PC-3 (cell line): ENCODE measurements around the gene GP1BA. TPM values are rescaled to one million over a fixed set of nuclear protein-coding genes. Genes with fewer than 3 reads are reported as not detected.

Experiments used
- ATAC-seq: fragments of 200-7000 bp; cut with Tn5 transposase; 2 replicates; pipeline ENCODE4 v1.9.1; 2020; ENCODE audit warnings: mild to moderate bottlenecking, moderate library complexity
- BruUV-seq: library from RNA; stranded (reverse); fragments of 400-500 nt; replicated peaks from 2 replicates; lab custom pipeline; 2021; lab: Mats Ljungman, UMichigan
- CTCF ChIA-PET: fragments of 300-600 bp; sonication (Branson Sonifier 250); formaldehyde crosslinking; loops from one replicate; lab custom pipeline; 2022; ENCODE audit warnings: antibody characterized with exemption; lab: Charles Lee
- POLR2A ChIA-PET: fragments of 300-600 bp; sonication (Branson Sonifier 250); formaldehyde crosslinking; loops from one replicate; lab custom pipeline; 2022; ENCODE audit warnings: antibody characterized with exemption; ENCODE audit not compliant: unreplicated experiment; lab: Charles Lee
- DNase-seq: peaks from one replicate; pipeline ENCODE4 v3.0.0-alpha.2; 2015
- H2AFZ ChIP-seq: fragments of 300-600 bp; sonication (generic); 2 replicates; pipeline ENCODE4 v1.6.0; 2016; ENCODE audit warnings: antibody characterized with exemption, low read length
- H3F3A ChIP-seq: fragments of 300-600 bp; sonication (generic); one replicate; pipeline ENCODE4 v1.6.0; 2017; ENCODE audit warnings: antibody characterized with exemption, low read length, control low read depth, mild to moderate bottlenecking; ENCODE audit not compliant: unreplicated experiment
- H3K27ac ChIP-seq: fragments of 300-600 bp; sonication (generic); 2 replicates; pipeline ENCODE4 v1.5.1; 2016; ENCODE audit warnings: mild to moderate bottlenecking, low read length
- H3K27me3 ChIP-seq: fragments of 300-600 bp; sonication (generic); 2 replicates; pipeline ENCODE4 v1.6.1; 2016; ENCODE audit warnings: low read length, mixed read lengths
- H3K36me3 ChIP-seq: fragments of 300-600 bp; sonication (generic); 2 replicates; pipeline ENCODE4 v1.6.1; 2016; ENCODE audit warnings: low read depth, mixed run types, low read length, mixed read lengths
- H3K4me1 ChIP-seq: fragments of 300-600 bp; sonication (generic); 2 replicates; pipeline ENCODE4 v1.5.1; 2016; ENCODE audit warnings: low read length; ENCODE audit not compliant: insufficient read depth
- H3K4me2 ChIP-seq: fragments of 300-600 bp; sonication (generic); 2 replicates; pipeline ENCODE4 v1.6.0; 2016; ENCODE audit warnings: low read length
- H3K4me3 ChIP-seq: fragments of 300-600 bp; sonication (generic); 2 replicates; pipeline ENCODE4 v1.5.1; 2016; ENCODE audit warnings: mild to moderate bottlenecking, low read length, mixed read lengths
- H3K79me2 ChIP-seq: fragments of 300-600 bp; sonication (generic); 2 replicates; pipeline ENCODE4 v1.6.1; 2017; ENCODE audit warnings: low read length, mixed read lengths
- H3K9ac ChIP-seq: fragments of 300-600 bp; sonication (generic); 2 replicates; pipeline ENCODE4 v1.6.0; 2016; ENCODE audit warnings: mild to moderate bottlenecking, low read length
- H3K9me2 ChIP-seq: fragments of 300-600 bp; sonication (generic); replicated peaks from 2 replicates; pipeline ENCODE4 v1.6.1; 2016; ENCODE audit warnings: mixed run types, low read length, mixed read lengths
- H3K9me3 ChIP-seq: fragments of 300-600 bp; sonication (generic); 2 replicates; pipeline ENCODE4 v1.6.1; 2016; ENCODE audit warnings: low read length, mixed read lengths
- H4K20me1 ChIP-seq: fragments of 300-600 bp; sonication (generic); 2 replicates; pipeline ENCODE4 v1.6.1; 2016; ENCODE audit warnings: low read length, mixed read lengths
- CTCF ChIP-seq: fragments of 300-600 bp; sonication (generic); conservative IDR thresholded peaks from 2 replicates; pipeline ENCODE4 v1.5.1; 2017; ENCODE audit warnings: antibody characterized with exemption, low read depth, mild to moderate bottlenecking, low read length
- EZH2 ChIP-seq: fragments of 300-600 bp; sonication (generic); IDR thresholded peaks from one replicate; pipeline ENCODE4 v1.6.1; 2017; ENCODE audit warnings: antibody characterized with exemption, mild to moderate bottlenecking, low read length; ENCODE audit not compliant: unreplicated experiment
- EZH2phosphoT487 ChIP-seq: fragments of 300-600 bp; sonication (generic); IDR thresholded peaks from 2 replicates; pipeline ENCODE4 v1.6.1; 2018; ENCODE audit warnings: mild to moderate bottlenecking, antibody characterized with exemption, low read length, borderline replicate concordance
- intact Hi-C: fragments of 100-400 bp; cut with micrococcal nuclease; formaldehyde crosslinking; loops from 2 replicates; pipeline ENCODE4 v1.9.0; 2023
- total RNA-seq: library from RNA; depleted of rRNA; stranded (reverse); fragments of >200 nt; gene quantifications from 2 replicates; pipeline ENCODE4 v1.2.3, GENCODE V29; 2014

GP1BA gene
- total RNA-seq, 1 experiment from 2014 or later = not detected

GRCh38 chr17:4928881-4929280 lies 3.2 kb upstream of the GP1BA start:
- TF ChIP-seq EZH2phosphoT487 = no peak
- no peak for TF ChIP-seq CTCF
- no peak for TF ChIP-seq EZH2
- DNase-seq (no peak), ATAC-seq (no peak)
- no TSS peak for BruUV-seq
- Histone ChIP-seq H3K9me2 (no peaks in the 10 kb centered on the region), H3K4me2 (no peak overlapping the region), H2AFZ (no peak overlapping the region), H3K27me3 (no peaks in the 10 kb centered on the region), H4K20me1 (no peaks in the 10 kb centered on the region), H3K27ac (no peak overlapping the region), H3K9me3 (no peaks in the 10 kb centered on the region), H3K79me2 (no peaks in the 10 kb centered on the region), H3K36me3 (no peaks in the 10 kb centered on the region), H3K4me1 (no peaks in the 10 kb centered on the region), H3K4me3 (no peak overlapping the region), H3K9ac (no peak overlapping the region), H3F3A (no peaks in the 10 kb centered on the region)
- ChIA-PET CTCF (no interaction called here), POLR2A (no interaction called here)
- intact Hi-C loops = no loop called here

GRCh38 chr17:4932756-4933155 lies 679 bp downstream of the GP1BA start:
- peaks cover under 1% of the 10 kb centered on the region; the same call in 1 of the 2 replicates for H3K79me2 ChIP-seq
- H3F3A ChIP-seq = no peaks in the 10 kb centered on the region
- H3K9me3 ChIP-seq = no peaks in the 10 kb centered on the region
- H3K9me2 ChIP-seq = no peaks in the 10 kb centered on the region
- CTCF ChIA-PET = no interaction called here
- H3K27me3 ChIP-seq = no peaks in the 10 kb centered on the region
- H3K4me2 ChIP-seq = no peak overlapping the region
- no peak overlapping the region for H3K9ac ChIP-seq
- no peak overlapping the region for H3K4me3 ChIP-seq
- no peak overlapping the region for H3K27ac ChIP-seq
- intact Hi-C loops = no loop called here
- H4K20me1 ChIP-seq = no peaks in the 10 kb centered on the region
- no peak overlapping the region for H2AFZ ChIP-seq
- peaks cover 6% of the 10 kb centered on the region; the same call in 1 of the 2 replicates for H3K36me3 ChIP-seq
- H3K4me1 ChIP-seq = 0 out of 2 replicates have a peak, but pooled peaks cover 5% of the 10 kb centered on the region
- TF ChIP-seq EZH2 = no peak
- TF ChIP-seq EZH2phosphoT487 = no peak
- TF ChIP-seq CTCF = no peak
- DNase-seq (no peak), ATAC-seq (no peak)
- no TSS peak for BruUV-seq
- POLR2A ChIA-PET = no interaction called here

GRCh38 chr17:4933646-4934045 lies 1.6 kb downstream of the GP1BA start:
- Histone ChIP-seq H3K27me3 (no peaks in the 10 kb centered on the region), H4K20me1 (no peaks in the 10 kb centered on the region), H3K36me3 (peaks cover 10% of the 10 kb centered on the region; the same call in 1 of the 2 replicates), H3K79me2 (peaks cover 10% of the 10 kb centered on the region), H3K9ac (no peak overlapping the region), H3K4me1 (peaks cover 10% of the 10 kb centered on the region), H3K9me3 (no peaks in the 10 kb centered on the region), H3K4me3 (no peak overlapping the region), H3K27ac (no peak overlapping the region), H3F3A (no peaks in the 10 kb centered on the region), H2AFZ (no peak overlapping the region), H3K9me2 (no peaks in the 10 kb centered on the region), H3K4me2 (peak overlapping the region; percentile 13; the same call in 1 of the 2 replicates)
- DNase-seq (no peak), ATAC-seq (no peak)
- no TSS peak for BruUV-seq
- ChIA-PET POLR2A (no interaction called here), CTCF (interaction anchor here (0.6 to 0.9 kb wide), 2 partner anchors 25 to 1411 kb away, joined by 5 to 8 read pairs; no protein-coding TSS in a partner anchor)
- intact Hi-C loops = no loop called here
- TF ChIP-seq EZH2 = no peak
- no peak for TF ChIP-seq CTCF
- no peak for TF ChIP-seq EZH2phosphoT487
